Measurements from ENCODE around the gene DYNLT3.

Gene DYNLT3

GRCh38 chrX:37863728-37864127, 16.4 kb upstream of the DYNLT3 start:
- no peak for TF ChIP-seq CTCF (IDR thresholded peaks at IDR 0.05)

GRCh38 chrX:37862851-37863250, 15.5 kb upstream of the DYNLT3 start:
- no peak for TF ChIP-seq CTCF (IDR thresholded peaks at IDR 0.05)

GRCh38 chrX:37860721-37861120, 13.3 kb upstream of the DYNLT3 start:
- no peak for TF ChIP-seq CTCF (IDR thresholded peaks at IDR 0.05)

DNA sequence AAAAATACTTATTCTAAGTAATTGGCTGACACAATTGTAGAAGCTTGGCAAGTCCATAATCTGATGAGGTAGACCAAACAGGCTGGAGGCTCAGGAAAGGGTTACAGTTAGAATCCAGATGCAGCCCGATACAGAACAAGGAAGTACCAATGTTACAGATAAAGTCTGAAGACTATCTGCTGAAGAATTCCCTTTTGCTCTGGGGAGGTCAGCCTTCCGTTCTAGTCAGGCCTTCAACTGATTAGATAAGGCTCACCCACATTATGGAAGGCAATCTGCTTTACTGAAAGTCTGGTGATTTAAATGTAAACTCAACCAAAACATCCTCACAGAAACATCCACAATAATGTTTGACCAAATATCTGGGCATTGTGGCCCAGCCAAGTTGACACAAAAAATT, 7.4 kb upstream of the DYNLT3 start:
- no peak for TF ChIP-seq CTCF (IDR thresholded peaks at IDR 0.05)

DNA sequence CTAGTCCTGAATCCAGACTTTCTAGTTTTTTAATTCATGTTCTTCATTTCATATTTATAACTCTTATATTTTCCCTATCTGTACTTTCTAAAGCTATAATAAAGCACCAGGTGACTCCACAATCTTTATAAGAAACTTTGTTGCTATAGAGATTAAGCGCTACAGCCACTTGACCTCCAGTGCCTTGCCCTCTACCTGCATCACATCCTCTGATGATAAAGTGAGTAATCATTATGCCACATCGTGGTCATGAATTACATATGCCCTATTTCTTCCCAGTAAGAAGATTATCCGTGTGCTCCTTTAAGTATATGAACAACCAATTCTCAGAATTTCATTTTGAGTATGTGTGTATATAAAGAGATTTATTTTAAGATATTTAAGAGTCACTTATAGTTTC, 6.8 kb upstream of the DYNLT3 start:
- no peak for TF ChIP-seq CTCF (IDR thresholded peaks at IDR 0.05)

DNA sequence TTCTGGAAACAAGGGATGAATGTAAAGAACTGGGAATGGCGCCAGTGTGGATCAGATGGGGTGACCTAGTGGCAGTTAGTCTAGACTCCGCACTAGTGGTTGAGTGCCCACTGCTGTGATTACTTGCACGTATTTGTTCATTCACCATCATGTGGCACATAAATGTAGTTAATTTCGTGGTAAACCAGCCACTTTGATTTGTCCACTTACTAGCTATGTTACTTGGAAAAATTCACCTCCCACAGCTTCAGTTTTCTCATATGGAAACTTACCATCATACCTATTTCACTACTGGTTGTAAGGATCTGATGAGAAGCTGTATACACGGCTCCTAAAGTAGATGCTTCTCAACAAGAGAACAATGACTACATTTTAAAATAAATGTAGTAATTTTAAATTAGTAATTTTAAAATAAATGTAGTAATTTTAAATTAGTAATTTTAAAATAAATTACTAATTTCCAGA, 394 bp upstream of the DYNLT3 start:
- TF ChIP-seq CTCF (IDR thresholded peaks at IDR 0.05): no peak

- TF ChIP-seq CTCF (IDR thresholded peaks at IDR 0.05): no peak
These were observed 825 bp downstream of the DYNLT3 start for GRCh38 chrX:37846558-37846933.

DNA sequence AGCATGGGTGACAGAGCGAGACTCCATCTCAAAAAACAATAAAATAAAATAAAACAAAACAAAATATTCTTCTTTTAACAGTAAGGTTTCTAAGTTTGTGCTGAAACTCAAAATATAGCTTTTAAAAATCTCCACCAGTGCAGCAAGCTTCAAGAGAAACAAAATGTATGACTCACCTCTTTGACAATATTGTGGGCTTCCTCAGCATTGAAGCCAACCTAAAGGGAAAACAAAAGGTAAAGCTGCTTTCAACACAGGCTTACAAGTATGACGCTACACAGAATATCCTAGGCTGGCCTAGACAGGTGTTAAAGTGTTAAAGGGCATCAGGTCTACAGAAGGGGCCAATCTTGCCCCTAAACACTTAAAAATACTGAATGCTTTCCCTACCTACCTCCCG, 1.2 kb downstream of the DYNLT3 start:
- no peak for TF ChIP-seq CTCF (IDR thresholded peaks at IDR 0.05)

All from LNCAP (cell line).